ENCODE data around the gene MCC.

GRCh38 chr5:113233606-113234005, 254.6 kb downstream of the MCC start:
- TF ChIP-seq CTCF (IDR thresholded peaks at IDR 0.05), result no peak
- TF ChIP-seq POLR2A (IDR thresholded peaks at IDR 0.05), result no peak
